Astrocyte (in vitro differentiated cells and primary cell): ENCODE data around the gene GPR153. TPM values are rescaled to one million over a fixed set of nuclear protein-coding genes. Genes with fewer than 3 reads are reported as not detected.

Source experiments
- DNase-seq: peaks from one replicate; pipeline ENCODE4 v3.0.0-alpha.2; 2010; ENCODE audit warnings: low read depth
- FAIRE-seq: peaks from 2 replicates; lab custom pipeline; 2011; peaks lifted over from hg19 to GRCh38; lab: Jason Lieb, UNC
- H2AFZ ChIP-seq: 2 replicates; pipeline ENCODE4 v1.6.0; 2012; ENCODE audit warnings: low read depth, low read length, inconsistent platforms
- H3K27ac ChIP-seq: 2 replicates; pipeline ENCODE4 v1.5.1; 2011; ENCODE audit warnings: low read depth, low read length, inconsistent platforms
- H3K27me3 ChIP-seq: 2 replicates; pipeline ENCODE4 v1.6.0; 2011; ENCODE audit warnings: low read length, inconsistent platforms; ENCODE audit not compliant: insufficient read depth
- H3K36me3 ChIP-seq: 2 replicates; pipeline ENCODE4 v1.5.1; 2011; ENCODE audit warnings: low read length, inconsistent platforms; ENCODE audit not compliant: insufficient read depth
- H3K4me1 ChIP-seq: 2 replicates; pipeline ENCODE4 v1.5.1; 2011; ENCODE audit warnings: low read length, inconsistent platforms; ENCODE audit not compliant: insufficient read depth
- H3K4me2 ChIP-seq: 2 replicates; pipeline ENCODE4 v1.6.0; 2012; ENCODE audit warnings: low read length, inconsistent platforms
- H3K4me3 ChIP-seq: 2 replicates; pipeline ENCODE4 v1.5.1; 2011; ENCODE audit warnings: low read depth, mild to moderate bottlenecking, low read length, inconsistent platforms; ENCODE audit not compliant: insufficient read depth
- H3K79me2 ChIP-seq: 2 replicates; pipeline ENCODE4 v1.6.0; 2012; ENCODE audit warnings: mild to moderate bottlenecking, low read length, inconsistent platforms; ENCODE audit not compliant: insufficient read depth
- H3K9ac ChIP-seq: 2 replicates; pipeline ENCODE4 v1.6.0; 2012; ENCODE audit warnings: mild to moderate bottlenecking, low read length, inconsistent platforms
- H3K9me3 ChIP-seq: 2 replicates; pipeline ENCODE4 v1.5.1; 2012; ENCODE audit warnings: low read depth, mild to moderate bottlenecking, low read length, inconsistent platforms; ENCODE audit not compliant: insufficient read depth
- H4K20me1 ChIP-seq: 2 replicates; pipeline ENCODE4 v1.6.0; 2012; ENCODE audit warnings: low read length, inconsistent platforms; ENCODE audit not compliant: insufficient read depth
- H3K27ac Mint-ChIP-seq: one replicate; pipeline ENCODE4 v1.8.0; 2021; ENCODE audit warnings: mild to moderate bottlenecking, mixed read lengths; ENCODE audit not compliant: unreplicated experiment
- H3K27me3 Mint-ChIP-seq: one replicate; pipeline ENCODE4 v1.8.0; 2021; ENCODE audit warnings: low read depth, mixed read lengths; ENCODE audit not compliant: unreplicated experiment
- H3K36me3 Mint-ChIP-seq: one replicate; pipeline ENCODE4 v1.8.0; 2021; ENCODE audit warnings: low read depth, mixed read lengths; ENCODE audit not compliant: unreplicated experiment
- H3K4me1 Mint-ChIP-seq: one replicate; pipeline ENCODE4 v1.8.0; 2021; ENCODE audit warnings: low read depth, mixed read lengths; ENCODE audit not compliant: unreplicated experiment
- H3K4me3 Mint-ChIP-seq: one replicate; pipeline ENCODE4 v1.8.0; 2021; ENCODE audit warnings: mild to moderate bottlenecking, moderate library complexity, mixed read lengths; ENCODE audit not compliant: unreplicated experiment
- H3K9me3 Mint-ChIP-seq: one replicate; pipeline ENCODE4 v1.8.0; 2021; ENCODE audit warnings: mild to moderate bottlenecking, mixed read lengths; ENCODE audit not compliant: unreplicated experiment
- EZH2 ChIP-seq: IDR thresholded peaks from 2 replicates; pipeline ENCODE4 v1.6.1; 2012; ENCODE audit warnings: mild to moderate bottlenecking, low read length, inconsistent platforms; ENCODE audit not compliant: insufficient read depth
- total RNA-seq: library from RNA; stranded (reverse); gene quantifications from 2 replicates; pipeline ENCODE4 v1.2.1, GENCODE V29; 2021
- TF ChIP-seq, protein P1 (sequence below): IDR thresholded peaks from 2 replicates; pipeline ENCODE4 v1.5.1; 2011; ENCODE audit warnings: low read depth, mild to moderate bottlenecking, inconsistent platforms, low read length, moderate library complexity; ENCODE audit not compliant: insufficient read depth

Gene GPR153
- total RNA-seq, 1 donor from 2014 or later, result 3.0 TPM

DNA sequence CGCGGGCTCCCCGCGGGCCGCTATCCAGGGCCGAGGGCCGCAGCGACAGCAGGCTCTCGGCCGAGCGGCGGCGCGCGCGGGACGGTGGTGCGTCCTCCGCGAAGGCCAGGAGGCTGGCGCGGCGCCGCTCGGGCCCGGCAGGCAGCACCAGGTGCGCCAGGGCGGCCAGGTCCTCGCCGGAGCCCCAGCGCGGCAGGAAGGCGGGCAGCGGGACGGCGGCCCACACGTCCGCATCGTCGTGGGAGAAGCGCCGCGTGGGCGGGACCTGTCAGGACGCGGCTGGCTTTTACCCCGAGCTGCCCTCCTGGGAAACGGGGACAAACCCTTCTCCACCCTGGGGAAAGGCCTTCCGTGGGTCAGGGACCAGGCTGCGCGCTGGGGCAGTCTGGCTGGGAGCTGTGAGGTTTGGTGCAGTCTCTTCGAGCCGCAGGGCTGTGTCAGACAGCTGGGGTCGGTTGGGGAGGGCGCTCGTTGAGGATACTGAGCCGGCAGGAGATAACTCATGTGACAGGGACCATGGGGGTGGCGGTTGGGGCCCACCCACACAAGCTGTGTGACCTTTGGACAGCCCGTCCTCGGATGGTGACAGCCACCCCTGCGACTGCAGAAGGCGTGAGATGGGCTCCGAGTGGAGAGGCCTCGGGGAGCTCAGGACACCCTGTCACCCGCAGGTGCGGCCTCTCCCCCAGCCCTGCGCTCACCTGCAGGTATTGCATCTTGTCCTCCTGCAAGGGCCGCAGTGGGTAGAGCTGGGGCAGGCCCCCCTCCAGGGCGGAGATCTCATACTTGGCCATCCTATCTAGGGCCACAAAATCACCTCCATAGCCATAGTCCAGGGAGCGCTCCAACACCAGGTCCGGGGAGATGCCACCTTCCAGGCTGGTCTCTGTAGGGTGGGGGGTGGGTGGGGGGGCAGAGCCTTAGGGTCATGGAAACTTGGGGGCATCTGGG is 10.9 kb downstream of the GPR153 start:
- H3K27ac Mint-ChIP-seq, result peak overlapping the region; percentile 53
- Histone ChIP-seq H3K27ac (no peak overlapping the region), H3K27me3 (peaks cover 12% of the 10 kb centered on the region), H2AFZ (no peak overlapping the region), H3K4me3 (no peak overlapping the region), H3K36me3 (no peaks in the 10 kb centered on the region), H3K9me3 (no peaks in the 10 kb centered on the region), H3K4me1 (no peaks in the 10 kb centered on the region), H3K79me2 (no peaks in the 10 kb centered on the region), H4K20me1 (peaks cover 15% of the 10 kb centered on the region), H3K9ac (no peak overlapping the region), H3K4me2 (peak overlapping the region; percentile 55)
- FAIRE-seq (no peak), DNase-seq (no peak)
- no peak overlapping the region for H3K4me3 Mint-ChIP-seq
- TF ChIP-seq EZH2, result peak; percentile 46
- TF ChIP-seq, protein P1, sequence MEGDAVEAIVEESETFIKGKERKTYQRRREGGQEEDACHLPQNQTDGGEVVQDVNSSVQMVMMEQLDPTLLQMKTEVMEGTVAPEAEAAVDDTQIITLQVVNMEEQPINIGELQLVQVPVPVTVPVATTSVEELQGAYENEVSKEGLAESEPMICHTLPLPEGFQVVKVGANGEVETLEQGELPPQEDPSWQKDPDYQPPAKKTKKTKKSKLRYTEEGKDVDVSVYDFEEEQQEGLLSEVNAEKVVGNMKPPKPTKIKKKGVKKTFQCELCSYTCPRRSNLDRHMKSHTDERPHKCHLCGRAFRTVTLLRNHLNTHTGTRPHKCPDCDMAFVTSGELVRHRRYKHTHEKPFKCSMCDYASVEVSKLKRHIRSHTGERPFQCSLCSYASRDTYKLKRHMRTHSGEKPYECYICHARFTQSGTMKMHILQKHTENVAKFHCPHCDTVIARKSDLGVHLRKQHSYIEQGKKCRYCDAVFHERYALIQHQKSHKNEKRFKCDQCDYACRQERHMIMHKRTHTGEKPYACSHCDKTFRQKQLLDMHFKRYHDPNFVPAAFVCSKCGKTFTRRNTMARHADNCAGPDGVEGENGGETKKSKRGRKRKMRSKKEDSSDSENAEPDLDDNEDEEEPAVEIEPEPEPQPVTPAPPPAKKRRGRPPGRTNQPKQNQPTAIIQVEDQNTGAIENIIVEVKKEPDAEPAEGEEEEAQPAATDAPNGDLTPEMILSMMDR, result no peak
- H3K27me3 Mint-ChIP-seq, result peaks cover 52% of the 10 kb centered on the region
- no peaks in the 10 kb centered on the region for H3K4me1 Mint-ChIP-seq
- peaks cover 2% of the 10 kb centered on the region for H3K36me3 Mint-ChIP-seq
- H3K9me3 Mint-ChIP-seq, result no peaks in the 10 kb centered on the region

DNA sequence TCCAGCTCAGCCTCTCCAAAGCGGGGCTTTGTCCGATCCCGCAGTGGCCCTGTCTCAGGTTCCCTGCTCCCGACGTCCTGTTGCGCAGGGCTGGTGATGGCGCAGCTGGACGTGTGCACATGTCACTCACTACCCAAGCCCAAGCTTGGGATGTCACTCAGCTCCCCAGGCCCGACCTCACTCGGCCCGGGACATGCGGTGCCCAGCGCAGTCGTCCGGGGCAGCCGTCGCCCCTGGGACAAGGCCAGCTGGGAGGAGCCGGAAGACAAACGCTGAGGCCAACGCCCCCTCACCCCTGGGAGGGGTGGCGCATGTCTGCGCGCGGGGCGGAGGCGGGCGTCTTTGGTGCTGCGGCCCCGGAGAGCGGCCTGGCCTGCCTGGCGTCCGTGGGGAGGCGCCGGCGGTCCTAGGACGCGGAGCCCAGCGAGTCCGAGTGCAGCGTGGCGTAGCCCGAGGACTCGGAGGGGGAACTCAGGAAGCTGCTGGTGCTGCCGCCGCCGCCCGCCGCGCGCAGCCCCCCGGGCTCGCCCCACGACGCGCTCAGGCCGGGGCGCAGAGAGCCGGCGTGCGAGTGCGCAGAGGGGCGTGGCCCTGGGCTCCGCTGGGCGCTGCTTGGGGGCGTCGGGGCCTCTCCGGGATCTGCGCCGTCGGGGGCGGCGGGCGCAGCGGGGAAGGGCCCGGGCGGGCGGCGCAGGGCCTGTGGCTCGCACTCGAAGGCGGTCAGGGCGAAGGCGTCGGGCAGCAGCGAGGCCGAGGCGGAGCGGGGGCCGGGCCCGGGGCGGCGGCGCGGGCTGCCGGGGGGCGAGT is 11.8 kb downstream of the GPR153 start:
- H3K9me3 ChIP-seq, result no peaks in the 10 kb centered on the region
- H3K4me3 ChIP-seq, result no peak overlapping the region
- TF ChIP-seq, protein P1, result no peak
- TF ChIP-seq EZH2, result peak; percentile 25

More for the DNA sequence above, 11.8 kb downstream of the GPR153 start:
- DNase-seq, result no peak
- no peaks in the 10 kb centered on the region for H3K36me3 ChIP-seq
- Mint-ChIP-seq H3K4me3 (no peak overlapping the region), H3K4me1 (no peaks in the 10 kb centered on the region), H3K36me3 (no peaks in the 10 kb centered on the region), H3K9me3 (no peaks in the 10 kb centered on the region), H3K27ac (no peak overlapping the region), H3K27me3 (peaks cover 51% of the 10 kb centered on the region)
- no peak overlapping the region for H2AFZ ChIP-seq
- peak overlapping the region; percentile 55 for H3K4me2 ChIP-seq
- H3K79me2 ChIP-seq, result no peaks in the 10 kb centered on the region
- H3K27me3 ChIP-seq, result peaks cover 18% of the 10 kb centered on the region
- no peak overlapping the region for H3K27ac ChIP-seq
- H4K20me1 ChIP-seq, result peaks cover 18% of the 10 kb centered on the region
- H3K4me1 ChIP-seq, result no peaks in the 10 kb centered on the region
- no peak for FAIRE-seq
- no peak overlapping the region for H3K9ac ChIP-seq
